ENCODE measurements around the gene PGC. TPM values are rescaled to one million over a fixed set of nuclear protein-coding genes. Genes with fewer than 3 reads are reported as not detected.

PGC gene
- total RNA-seq, 4 donors from 2014 or later: 0.62 TPM; not detected in 3

GRCh38 chr6:41708856-41709255 is 38.3 kb downstream of the PGC start:
- WGBS, 2 donors (ENCODE audit: low coverage in 1 of 2): 80 to 86% methylated on average over 3 of the region's 3 CpGs
- no peaks in the 10 kb centered on the region for H3K27me3 ChIP-seq
- no peaks in the 10 kb centered on the region for H3K36me3 ChIP-seq
- no peak for ATAC-seq
- H3K4me1 ChIP-seq: peaks cover 0 to 91% (median 61%) of the 10 kb centered on the region in 3 donors
- TF ChIP-seq POLR2A (IDR thresholded peaks at IDR 0.05): no peak
- no peak for TF ChIP-seq POLR2AphosphoS5 (IDR thresholded peaks at IDR 0.05)
- TF ChIP-seq CTCF (IDR thresholded peaks at IDR 0.05): no peak
- TF ChIP-seq EP300 (IDR thresholded peaks at IDR 0.05): no peak
- H3K9me3 ChIP-seq: no peaks in the 10 kb centered on the region
- H3K4me3 ChIP-seq: no peak overlapping the region
- peak overlapping the region in 1 of 4 donors; percentile 86 for H3K27ac ChIP-seq

DNA sequence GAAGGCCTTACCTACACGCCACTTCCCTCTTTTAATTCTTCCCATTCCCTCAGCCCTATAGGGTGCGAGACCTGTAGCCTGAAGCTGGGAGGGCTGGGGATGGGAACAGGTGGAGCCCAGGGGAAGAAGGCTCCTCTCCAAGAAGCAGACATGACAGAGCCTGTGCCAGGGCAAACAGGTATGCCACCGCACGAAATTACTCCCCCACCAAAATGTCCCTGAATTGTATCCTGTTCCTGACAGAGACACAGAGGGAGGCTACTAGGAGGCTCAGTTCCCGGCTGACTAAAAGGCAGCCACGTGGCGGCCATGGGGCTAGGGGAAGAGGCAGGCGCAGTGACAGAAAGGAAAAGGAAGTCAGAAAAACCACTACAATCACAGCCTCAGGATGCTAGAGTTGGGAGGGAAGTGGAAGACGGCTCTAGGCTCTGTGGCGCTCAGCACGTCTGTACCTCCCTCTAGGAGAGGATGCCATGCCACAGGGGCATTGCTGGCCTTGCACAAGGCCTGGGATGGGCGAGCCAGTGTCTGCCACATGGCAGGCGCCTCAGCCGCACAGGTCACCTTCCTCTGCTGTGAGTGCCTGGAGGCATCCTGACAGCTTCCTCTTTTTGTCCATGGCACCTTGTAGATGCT is 39.5 kb downstream of the PGC start:
- Histone ChIP-seq H3K36me3 (peaks cover 0 to 4% of the 10 kb centered on the region in 2 donors), H3K27me3 (no peaks in the 10 kb centered on the region), H3K4me3 (no peak overlapping the region), H3K9me3 (no peaks in the 10 kb centered on the region), H3K27ac (peak overlapping the region in 3 of 4 donors; percentile 75 to 91 (median 86)), H3K4me1 (peaks cover 0 to 91% (median 49%) of the 10 kb centered on the region in 3 donors)
- 63 to 68% methylated on average over 3 to 12 of the region's 14 CpGs for WGBS, 2 donors (ENCODE audit: low coverage in 1 of 2)
- TF ChIP-seq CTCF (IDR thresholded peaks at IDR 0.05) (no peak), POLR2AphosphoS5 (IDR thresholded peaks at IDR 0.05) (no peak), POLR2A (IDR thresholded peaks at IDR 0.05) (no peak), EP300 (IDR thresholded peaks at IDR 0.05) (no peak)
- no peak for ATAC-seq

- no peak overlapping the region for H3K4me3 ChIP-seq
- peak; percentile 66 for ATAC-seq
- H3K4me1 ChIP-seq: peaks cover 0 to 86% (median 45%) of the 10 kb centered on the region in 3 donors
- peaks cover 0 to 5% of the 10 kb centered on the region in 2 donors for H3K36me3 ChIP-seq
- H3K9me3 ChIP-seq: no peaks in the 10 kb centered on the region
- peak overlapping the region; percentile 50 to 91 (median 80) for H3K27ac ChIP-seq
- no CpG with 5 or more reads among the region's 9 CpGs for WGBS, 2 donors (ENCODE audit: low coverage in 1 of 2)
- H3K27me3 ChIP-seq: no peaks in the 10 kb centered on the region
- TF ChIP-seq CTCF (IDR thresholded peaks at IDR 0.05): no peak
- no peak for TF ChIP-seq POLR2A (IDR thresholded peaks at IDR 0.05)
- TF ChIP-seq EP300 (IDR thresholded peaks at IDR 0.05): no peak
- no peak for TF ChIP-seq POLR2AphosphoS5 (IDR thresholded peaks at IDR 0.05)
Observed at GRCh38 chr6:41706876-41707564, 40.2 kb downstream of the PGC start.

DNA sequence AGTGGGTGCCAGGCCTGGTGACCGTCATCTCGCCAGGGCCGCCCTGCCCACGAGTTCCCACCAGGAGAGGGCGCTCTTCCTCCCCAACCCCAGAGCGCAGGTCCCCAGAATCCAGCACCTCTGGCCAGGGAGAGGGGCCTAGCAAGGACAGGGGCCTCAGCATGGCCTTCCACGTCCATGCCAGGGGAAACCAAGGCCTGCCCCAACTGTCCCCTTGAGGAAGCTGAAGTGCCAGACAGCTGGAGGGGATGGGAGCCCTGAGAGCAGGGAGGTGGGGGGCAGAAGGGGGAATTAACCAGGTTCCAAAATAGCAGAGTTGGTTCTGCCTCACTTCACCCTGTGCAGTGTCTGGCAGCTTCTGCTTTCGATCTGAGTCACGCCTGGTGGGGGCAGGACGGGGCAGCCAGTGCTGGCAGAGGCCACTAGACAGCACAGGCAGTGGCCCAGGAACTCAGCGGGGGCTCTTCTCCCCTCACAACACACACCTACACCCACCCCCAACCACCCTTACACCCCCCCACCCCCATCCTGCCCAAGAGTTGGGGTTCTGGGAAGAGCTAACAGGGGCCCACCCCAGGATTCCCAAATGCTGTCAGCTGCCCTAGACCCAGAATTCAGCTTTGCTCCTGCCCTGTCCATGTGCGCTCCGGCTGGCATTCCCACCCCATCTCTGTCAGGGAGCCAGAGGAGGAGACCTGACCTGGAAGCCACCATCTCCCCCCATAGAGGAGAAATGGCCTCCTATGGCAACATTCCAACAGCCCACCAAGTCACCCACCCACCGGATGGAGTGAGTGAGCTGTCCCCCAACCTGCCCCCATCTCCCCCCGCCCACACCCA is 41.0 kb downstream of the PGC start:
- H3K4me1 ChIP-seq: peaks cover 0 to 81% (median 39%) of the 10 kb centered on the region in 3 donors
- H3K27me3 ChIP-seq: no peaks in the 10 kb centered on the region
- peak; percentile 90 for ATAC-seq
- TF ChIP-seq CTCF (IDR thresholded peaks at IDR 0.05): peak in 3 of 4 experiments; percentile 78 to 86 (median 79)
- TF ChIP-seq POLR2A (IDR thresholded peaks at IDR 0.05): no peak
- TF ChIP-seq POLR2AphosphoS5 (IDR thresholded peaks at IDR 0.05): peak; percentile 27
- peak overlapping the region in 1 of 2 donors; percentile 6 for H3K4me3 ChIP-seq
- peak overlapping the region; percentile 50 to 91 (median 80) for H3K27ac ChIP-seq
- no peaks in the 10 kb centered on the region for H3K9me3 ChIP-seq
- no CpG with 5 or more reads among the region's 15 CpGs for WGBS, 2 donors (ENCODE audit: low coverage in 1 of 2)
- peaks cover 0 to 5% of the 10 kb centered on the region in 2 donors for H3K36me3 ChIP-seq
